HG03060 (cell line): ENCODE measurements around the gene HACD1.
"Not testable (repeated sequence)": the region's sequence is repeated elsewhere in the genome, so short reads cannot be mapped to it uniquely, and the experiment has no call there.

Source experiments
- ATAC-seq: cut with Tn5 transposase; IDR thresholded peaks from one replicate; pipeline ENCODE4 v1.9.1; 2021; ENCODE audit warnings: low read depth, moderate number of reproducible peaks; ENCODE audit not compliant: unreplicated experiment

Gene HACD1

DNA sequence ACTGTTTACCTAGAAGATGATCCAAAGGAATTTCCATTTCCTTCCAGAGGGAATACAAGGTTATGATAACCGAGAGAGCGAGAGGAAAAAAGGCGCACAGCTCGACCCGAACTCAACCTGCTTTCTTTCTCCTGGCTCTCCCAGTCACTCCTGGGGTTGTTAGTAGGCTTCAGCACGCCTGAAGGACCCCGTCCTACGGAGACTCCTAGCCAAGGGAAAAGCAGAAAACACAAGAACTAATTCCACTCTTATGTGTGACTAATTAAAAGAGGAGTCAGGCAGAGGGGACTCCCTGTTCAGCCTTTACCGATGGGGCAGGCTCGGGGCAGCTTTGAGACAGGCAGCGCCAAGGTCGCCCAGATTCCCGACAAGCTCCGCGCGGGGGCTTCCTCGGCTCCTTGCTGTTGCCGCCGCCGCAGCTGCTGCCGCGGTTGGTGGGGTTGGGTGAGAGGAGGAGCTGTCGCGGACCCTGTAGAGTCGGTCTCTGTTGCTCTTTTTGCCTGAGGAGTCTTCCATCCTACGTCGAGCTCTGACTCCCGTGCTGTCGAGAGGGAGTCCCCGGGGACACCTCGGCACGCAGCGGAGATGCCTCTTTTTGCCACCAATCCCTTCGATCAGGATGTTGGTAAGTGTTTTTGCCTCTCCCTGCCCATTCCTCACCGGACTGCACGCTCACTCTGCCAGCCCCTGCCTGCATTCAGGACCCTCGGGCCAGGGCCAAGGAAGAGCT, 26.7 kb upstream of the HACD1 start, which contains the start of gene STAM:
Gene STAM, plus strand, starts transcription at position 397 of the 730 bp plus-strand sequence. Its CDS starts 189 bp downstream, at position 586.
- peak; percentile 63 for ATAC-seq

DNA sequence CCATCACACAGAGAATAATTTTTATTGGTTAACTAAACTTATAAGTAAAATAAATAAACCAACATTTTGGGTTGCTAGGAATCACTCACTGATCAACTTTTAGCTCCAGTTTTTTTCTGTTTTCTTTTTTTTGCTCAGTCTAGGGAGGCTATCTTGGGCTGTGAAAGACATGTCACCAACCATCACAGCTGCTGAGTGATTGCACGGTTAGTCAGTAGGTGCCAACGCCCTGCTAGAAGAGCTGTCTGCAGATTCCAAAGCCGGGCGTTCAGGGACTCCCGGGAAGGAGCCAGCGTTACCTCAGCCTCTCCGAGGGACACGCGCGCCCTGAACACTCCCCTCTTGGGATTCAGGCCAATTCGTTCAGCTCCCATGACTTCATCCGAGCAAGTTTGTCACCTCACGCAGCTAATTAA, 26.2 kb upstream of the HACD1 start:
- peak; percentile 13 for ATAC-seq

DNA sequence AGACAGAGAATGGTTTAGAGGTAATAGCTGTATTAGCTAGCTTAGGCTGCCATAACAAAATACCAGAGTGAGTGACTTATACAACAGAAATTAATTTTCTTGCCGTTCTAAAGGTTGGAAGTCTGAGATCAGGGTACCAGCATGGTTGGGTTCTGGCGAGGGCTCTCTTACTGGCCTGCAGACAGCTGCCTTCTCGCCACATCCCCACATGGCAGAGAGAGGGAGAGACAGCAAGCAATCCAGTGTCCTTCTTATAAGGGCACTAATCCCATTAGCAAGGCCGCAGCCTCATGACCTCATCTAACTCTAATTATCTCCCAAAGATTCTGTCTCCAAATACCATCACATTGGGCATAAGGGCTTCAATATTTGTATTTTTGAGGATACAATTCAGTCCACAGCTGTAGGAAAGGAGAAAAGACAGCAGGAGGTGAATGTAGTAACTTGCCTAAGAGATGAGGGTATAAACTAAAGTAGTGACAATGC, 23.2 kb upstream of the HACD1 start:
- ATAC-seq = no peak

DNA sequence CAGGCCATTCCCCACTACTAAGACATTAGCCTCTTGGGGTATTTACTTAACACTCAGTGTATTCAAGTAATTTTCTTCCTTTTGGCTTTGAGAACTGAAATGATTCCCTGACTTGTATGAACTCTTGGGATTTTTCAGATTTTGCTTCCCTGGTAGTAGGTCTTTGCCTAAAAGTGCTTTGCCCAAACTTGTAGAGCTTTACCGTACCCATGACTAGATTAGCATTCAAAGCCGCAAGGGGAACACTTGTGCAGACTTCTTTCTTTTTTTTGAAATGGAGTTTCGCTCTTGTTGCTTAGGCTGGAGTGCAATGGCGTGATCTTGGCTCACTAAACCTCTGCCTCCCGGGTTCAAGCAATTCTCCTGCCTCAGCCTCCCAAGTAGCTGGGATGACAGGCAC, 20.7 kb upstream of the HACD1 start:
- no peak for ATAC-seq

DNA sequence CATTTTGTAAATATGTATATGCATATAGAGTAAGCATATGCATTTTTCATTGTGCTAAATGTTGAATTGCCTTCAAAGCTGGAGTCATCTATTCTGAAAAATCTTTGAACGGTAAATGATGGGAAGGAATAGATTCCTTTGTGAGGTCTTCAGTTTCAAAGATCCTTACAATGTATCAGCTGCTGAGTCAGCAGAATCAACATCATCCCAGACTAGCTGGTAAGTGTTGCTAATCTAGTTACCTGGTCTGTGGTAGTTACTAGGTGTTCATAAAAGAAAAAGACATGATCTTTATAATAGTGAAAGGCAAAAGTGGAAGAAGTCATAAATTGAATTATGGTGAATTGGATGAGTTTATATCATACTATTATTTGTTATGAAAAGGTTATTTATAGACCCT, 16.2 kb upstream of the HACD1 start:
- no peak for ATAC-seq

DNA sequence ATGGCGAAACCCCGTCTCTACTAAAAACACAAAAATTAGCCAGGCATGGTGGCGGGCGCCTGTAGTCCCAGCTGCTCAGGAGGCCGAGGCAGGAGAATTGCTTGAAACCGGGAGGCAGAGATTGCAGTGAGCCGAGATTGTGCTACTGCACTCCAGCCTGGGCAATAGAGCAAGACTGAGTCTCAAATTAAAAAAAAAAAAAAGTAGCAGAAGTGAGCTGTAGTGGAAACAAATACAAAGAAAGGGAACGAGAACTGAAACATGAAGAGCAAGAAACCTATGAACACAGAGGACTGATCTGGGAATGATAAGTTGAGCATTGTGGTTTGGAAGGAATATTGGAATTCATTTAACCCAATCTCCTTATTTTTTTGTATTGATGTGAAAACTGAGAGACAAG, 15.4 kb upstream of the HACD1 start:
- not testable (repeated sequence) for ATAC-seq

DNA sequence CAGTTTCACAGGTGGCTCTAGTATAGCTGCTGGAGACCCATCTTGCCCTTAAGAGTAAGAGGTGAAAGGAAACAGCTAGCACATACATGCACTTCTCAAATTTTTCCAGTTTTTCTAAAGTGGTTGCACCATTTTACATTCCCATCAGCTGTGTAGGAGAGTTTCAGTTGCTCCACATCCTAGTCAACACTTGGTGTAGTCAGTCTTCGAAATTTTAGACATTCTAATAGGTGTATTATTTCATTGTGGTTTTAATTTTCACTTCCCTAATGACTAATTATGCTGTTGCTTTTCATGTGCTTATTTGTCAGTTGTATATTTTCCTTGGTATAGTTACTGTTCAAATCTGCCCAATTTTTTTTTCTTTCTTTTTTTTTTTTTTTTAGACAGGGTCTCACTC, 9.5 kb upstream of the HACD1 start:
- no peak for ATAC-seq

DNA sequence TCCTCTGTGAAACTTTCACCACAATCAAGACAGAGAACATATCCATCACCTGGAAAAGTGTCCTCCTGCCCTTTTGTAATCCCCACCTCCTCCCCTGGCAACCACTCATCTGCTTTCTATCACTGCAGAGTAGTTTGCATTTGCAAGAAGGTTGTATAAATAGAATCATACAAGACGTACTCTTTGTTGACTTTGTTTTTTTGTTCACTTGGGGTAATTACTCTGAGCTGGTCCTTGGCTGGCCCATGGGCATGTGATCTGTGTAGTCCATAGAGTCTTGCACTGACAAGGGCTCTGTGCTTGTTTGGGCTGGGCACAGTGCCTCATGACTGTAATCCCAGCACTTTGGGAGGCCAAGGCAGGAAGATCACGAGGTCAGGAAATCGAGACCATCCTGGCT, 7.8 kb upstream of the HACD1 start:
- no peak for ATAC-seq

DNA sequence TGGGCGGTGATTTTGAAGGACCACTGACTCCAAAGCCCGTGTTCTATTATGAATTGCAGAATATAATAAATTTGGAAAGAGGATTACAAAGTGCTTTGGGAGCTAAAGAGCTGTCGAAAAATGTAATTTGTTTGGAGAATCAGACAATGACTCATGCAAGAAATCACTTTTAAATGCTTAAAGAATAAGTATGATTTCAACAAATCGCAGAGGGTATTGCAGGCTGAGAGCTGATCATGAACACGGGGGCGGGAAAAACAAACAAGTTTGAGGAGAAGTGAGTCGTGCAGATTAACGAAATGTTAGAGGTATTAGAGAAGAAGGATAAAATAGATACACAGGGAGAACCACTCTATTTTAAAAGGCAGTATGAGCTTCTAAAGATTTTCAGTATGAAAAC, 4.9 kb upstream of the HACD1 start:
- no peak for ATAC-seq

DNA sequence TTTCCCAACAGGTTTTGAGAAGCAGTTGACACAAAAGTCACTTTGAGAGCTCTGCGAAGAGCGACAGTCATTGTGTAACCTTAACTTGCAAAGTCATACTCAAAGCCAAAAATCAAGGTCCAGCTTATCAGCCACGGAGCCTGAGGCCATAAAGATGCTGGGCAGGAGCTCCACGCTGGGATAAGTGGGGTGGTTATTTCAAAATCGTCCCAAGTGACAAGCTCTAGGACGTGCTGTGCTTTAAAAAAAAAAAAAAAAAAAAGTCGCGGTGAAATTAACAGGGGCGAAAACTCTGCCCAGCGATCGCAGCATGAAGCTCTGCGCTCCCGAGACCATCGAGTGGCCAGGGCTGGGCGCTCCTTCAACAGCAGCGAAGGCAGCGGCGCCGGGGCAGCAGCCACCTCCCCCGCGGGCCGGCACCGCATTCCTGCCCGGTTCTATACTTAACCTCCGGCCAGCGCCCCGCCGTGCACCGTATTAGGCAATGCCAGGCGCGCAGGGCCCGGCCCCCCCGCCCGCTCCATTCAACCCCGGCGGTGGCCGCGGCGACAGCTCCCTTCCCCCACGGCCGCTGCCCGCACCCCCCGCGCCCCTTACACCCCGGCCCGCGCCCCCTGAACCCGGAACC, 657 bp downstream of the HACD1 start:
- no peak for ATAC-seq

DNA sequence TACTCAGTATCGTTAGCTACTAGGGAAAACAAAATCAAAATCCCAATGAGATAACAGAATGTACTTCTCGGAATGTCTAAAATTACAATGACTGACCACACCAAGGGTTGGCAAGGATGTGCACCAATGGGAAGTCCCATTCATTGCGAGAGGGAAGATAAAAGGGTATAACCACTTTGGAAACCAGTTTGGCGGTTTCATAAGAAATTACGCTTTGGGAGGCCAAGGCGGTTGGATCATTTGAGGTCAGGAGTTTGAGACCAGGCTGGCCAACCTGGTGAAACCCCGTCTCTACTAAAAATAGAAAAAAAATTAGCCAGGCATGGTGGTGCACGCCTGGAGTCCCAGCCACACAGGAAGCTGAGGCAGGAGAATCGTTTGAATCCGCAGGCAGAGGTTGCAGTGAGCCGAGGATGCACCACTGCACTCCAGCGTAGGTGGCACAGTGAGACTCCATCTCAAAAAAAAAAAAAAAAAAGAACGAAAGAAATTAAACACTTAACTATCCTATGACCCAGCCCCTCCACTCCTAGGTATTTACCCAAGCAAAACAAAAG, 7.6 kb downstream of the HACD1 start:
- ATAC-seq = no peak

DNA sequence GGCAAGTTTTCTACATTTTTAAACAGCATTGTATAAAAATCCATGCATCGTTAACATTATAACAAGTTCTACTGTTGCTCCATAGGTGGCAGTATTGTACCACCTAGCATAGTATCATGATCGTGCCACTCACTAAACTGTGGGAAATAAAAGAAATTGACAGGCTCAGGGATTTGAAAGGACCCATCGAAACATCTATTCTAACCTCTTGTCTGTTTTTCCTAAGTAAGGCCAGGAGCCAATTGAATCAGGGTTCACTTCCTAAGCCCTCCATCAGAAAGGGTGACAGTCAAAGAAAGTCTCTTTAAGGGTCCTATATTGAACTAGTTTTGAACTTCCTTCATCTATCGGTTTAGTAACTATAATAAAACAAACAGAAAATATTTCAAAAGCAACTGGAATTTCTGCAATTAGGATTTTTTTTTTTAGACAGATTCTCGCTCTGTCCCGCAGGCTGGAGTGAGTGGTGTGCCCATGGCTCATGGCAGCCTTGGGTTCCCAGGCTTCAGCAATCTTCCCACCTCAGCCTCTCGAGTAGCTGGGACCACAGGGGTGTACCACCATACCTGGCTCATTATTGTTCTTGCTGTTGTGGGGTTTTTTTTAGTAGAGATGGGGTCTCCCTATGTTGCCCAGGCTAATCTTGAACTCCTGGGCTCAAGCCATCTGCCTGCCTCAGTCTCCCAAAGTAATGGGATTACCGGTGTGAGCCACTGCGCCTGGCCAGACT, 9.4 kb downstream of the HACD1 start:
- ATAC-seq = peak; percentile 71

DNA sequence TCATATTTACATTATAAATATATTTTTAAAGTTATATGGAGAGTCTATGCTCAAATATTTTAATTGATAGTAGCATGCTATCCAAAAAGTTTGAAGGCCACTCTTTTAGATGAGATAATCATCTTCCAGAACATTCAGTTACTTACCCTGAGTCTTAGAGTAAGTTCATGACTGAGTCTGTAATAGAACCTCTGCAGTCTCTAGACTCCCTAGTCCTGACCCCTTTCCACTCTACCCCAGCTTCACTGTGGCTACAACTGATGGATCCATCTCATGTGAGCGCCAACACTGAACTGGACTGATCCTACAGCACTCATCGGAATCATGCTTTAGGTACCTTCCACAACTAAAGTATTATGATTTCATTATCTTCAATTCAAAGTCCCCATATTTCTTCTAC, 10.1 kb downstream of the HACD1 start:
- ATAC-seq = no peak

DNA sequence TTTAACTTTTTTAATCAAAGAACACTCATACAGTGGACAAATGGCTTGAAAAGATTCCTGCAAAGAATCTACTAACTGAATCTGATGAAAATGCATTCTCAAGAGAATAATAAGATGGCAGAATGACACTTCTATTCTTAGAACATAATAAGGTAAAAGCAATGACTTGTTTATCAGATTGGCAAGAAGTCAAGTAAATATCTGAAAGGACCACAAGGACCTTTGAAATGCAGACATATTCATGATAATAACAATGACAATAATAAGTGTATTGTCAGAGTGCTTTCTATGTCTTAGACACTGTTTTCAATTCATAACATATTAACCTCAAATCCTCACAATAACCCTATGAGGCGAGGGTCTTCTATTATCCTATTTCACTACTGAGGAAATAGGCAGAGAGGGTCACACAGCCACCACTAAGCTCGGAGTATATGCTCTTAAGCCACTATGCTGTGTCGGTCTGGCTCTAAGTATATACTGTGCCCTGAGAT, 10.6 kb downstream of the HACD1 start:
- ATAC-seq = no peak

DNA sequence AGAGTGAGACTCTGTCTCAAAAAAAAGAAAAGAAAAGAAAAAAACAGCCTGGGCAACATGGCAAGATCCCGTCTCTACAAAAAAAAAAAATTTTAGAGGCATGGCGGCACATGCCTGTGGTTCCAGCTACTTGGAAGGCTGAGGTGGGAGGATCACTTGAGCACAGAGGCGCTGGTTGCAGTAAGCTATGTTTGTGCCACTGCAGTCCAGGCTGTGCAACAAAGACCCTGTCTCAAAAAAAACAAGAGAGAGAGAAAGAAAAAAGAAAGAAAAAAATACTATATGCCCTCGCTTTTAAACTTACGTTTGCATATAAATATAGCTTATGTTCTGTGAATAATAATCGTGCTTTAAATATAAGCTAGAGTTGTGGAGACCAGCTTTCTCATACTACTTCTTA, 11.2 kb downstream of the HACD1 start:
- ATAC-seq = no peak

DNA sequence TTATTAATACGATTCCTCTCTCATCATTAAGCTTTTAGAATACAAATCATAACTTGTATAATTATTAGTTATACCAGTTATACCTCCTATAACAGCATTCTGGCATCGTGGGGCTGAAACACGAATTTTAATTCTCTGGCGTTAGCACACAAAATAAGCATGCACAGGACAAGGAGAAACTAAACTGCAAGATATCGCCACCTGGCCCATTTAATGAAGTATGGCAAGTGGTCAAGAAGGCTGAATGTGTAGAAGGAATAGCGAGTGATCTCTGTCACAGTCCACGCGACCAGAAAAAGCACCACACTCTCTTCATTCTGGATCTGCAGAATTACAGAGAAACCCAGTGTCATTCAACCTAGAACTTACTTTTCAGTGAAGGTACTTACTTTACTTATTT, 18.1 kb downstream of the HACD1 start:
- ATAC-seq = no peak

DNA sequence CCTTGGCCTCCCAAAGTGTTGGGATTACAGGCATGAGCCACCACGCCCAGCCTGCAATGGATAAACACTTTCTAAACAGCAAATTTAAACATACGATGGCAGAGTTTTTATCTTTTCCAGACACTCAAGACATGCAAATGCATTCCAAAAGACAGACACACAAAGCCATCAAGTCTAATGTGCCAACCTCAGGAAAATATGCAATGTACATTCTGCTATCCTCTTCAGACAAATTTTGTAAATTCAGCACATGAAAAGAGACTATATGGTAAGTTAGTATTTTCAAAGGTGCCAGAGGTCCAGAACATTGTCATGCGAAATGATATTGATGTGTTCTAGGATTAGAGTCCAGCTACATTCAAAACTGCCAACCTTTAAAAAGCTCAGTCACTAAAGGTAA, 19.8 kb downstream of the HACD1 start:
- ATAC-seq = no peak

DNA sequence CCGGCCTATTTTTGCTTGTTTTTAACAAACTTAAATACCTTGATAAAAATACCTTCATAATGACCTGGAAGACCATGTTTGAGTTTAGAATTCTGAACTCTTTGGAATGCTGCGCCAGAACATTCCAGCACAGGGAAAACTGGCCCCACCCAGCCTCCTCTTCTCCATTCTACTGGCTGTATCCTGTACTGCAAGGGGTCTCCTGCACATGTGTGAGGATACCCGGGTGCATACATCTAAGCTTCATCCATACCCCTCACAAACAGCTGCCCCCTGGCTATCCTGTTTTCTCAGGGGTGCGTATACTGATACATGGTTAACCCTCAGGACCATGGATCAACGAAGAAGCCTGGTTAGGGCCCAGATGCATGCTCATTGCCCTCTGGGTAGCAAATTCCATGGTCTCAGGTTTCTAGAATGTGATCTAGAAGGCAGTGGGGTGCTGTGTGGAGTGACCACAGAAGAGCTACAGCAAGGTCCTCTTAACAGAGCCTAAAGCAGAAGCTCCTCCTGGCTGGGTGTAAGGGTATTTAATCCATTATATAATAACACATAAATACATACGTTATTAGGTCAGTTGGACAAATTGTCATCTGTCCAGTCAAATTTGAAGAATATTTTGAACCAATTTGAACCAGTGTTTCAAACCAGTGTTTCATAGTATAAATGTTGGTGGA, 26.1 kb downstream of the HACD1 start:
- no peak for ATAC-seq

DNA sequence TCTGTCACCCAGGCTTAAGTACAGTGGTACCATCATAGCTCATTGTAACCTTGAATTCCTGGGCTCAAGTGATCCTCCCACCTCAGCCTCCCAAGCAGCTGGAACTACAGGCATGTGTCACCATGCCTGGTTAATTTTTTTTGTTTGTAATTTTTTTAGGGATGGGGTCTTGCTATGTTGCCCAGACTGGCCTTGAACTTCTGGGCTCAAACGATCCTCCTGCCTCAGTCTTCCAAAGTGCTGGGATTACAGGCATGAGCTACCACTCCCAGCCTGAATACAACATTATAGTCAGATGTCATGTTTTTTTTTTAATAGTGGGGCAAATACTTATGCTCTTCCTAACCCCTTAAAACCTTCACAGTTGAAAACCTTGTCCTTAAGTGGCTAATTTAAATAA, 27.9 kb downstream of the HACD1 start:
- ATAC-seq = not testable (repeated sequence)

DNA sequence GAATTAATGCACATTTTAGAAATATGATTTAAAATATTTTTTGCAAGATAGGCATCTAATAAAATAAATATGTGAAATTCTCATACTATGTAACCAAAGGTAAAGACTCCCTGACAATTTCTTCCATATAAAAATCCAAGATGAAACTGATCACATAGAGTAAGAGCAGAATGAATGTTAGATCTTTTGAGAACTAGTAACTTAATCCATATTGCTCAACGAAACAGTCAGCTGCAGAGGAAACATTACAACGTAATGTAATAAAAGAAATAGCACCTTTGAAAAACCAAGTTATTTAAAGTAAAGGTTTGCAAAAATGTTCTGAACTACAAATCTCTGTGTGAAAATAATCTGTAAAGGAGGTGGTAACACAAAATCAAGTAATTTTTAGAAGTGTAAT, 28.8 kb downstream of the HACD1 start:
- ATAC-seq = no peak
